MM.1S (cell line): ENCODE measurements around the gene SENP7.
"Not testable (repeated sequence)": the region's sequence is repeated elsewhere in the genome, so short reads cannot be mapped to it uniquely, and the experiment has no call there.

Experiments used
- DNase-seq: peaks from one replicate; pipeline ENCODE4 v3.0.0-alpha.2; 2015
- H2AFZ ChIP-seq: fragments of 300-600 bp; sonication (generic); 2 replicates; pipeline ENCODE4 v1.6.0; 2016; ENCODE audit warnings: antibody characterized with exemption, low read length
- H3F3A ChIP-seq: fragments of 300-600 bp; sonication (generic); 2 replicates; pipeline ENCODE4 v1.6.1; 2016; ENCODE audit warnings: mild to moderate bottlenecking, antibody characterized with exemption, low read length, moderate library complexity, mixed read lengths; ENCODE audit not compliant: insufficient read depth
- H3K27ac ChIP-seq: fragments of 300-600 bp; sonication (generic); 2 replicates; pipeline ENCODE4 v1.5.1; 2016; ENCODE audit warnings: mild to moderate bottlenecking, low read length
- H3K27me3 ChIP-seq: fragments of 300-600 bp; sonication (generic); replicated peaks from 2 replicates; pipeline ENCODE4 v1.6.0; 2016; ENCODE audit warnings: low read length; ENCODE audit not compliant: insufficient read depth
- H3K36me3 ChIP-seq: fragments of 300-600 bp; sonication (generic); replicated peaks from 2 replicates; pipeline ENCODE4 v1.6.1; 2016; ENCODE audit warnings: mild to moderate bottlenecking, low read length, mixed read lengths; ENCODE audit not compliant: insufficient read depth
- H3K4me1 ChIP-seq: fragments of 300-600 bp; sonication (generic); 2 replicates; pipeline ENCODE4 v1.6.1; 2016; ENCODE audit warnings: low read length, mixed read lengths
- H3K4me2 ChIP-seq: fragments of 300-600 bp; sonication (generic); 2 replicates; pipeline ENCODE4 v1.6.0; 2016; ENCODE audit warnings: low read depth, low read length
- H3K4me3 ChIP-seq: fragments of 300-600 bp; sonication (generic); 2 replicates; pipeline ENCODE4 v1.5.1; 2016; ENCODE audit warnings: low read length, mixed read lengths
- H3K79me2 ChIP-seq: fragments of 300-600 bp; sonication (generic); 2 replicates; pipeline ENCODE4 v1.6.1; 2016; ENCODE audit warnings: mixed run types, low read length, mixed read lengths
- H3K9ac ChIP-seq: fragments of 300-600 bp; sonication (generic); 2 replicates; pipeline ENCODE4 v1.6.1; 2016; ENCODE audit warnings: low read length, mixed read lengths
- H3K9me2 ChIP-seq: fragments of 300-600 bp; sonication (generic); replicated peaks from 2 replicates; pipeline ENCODE4 v1.6.1; 2016; ENCODE audit warnings: mild to moderate bottlenecking, low read length, mixed read lengths; ENCODE audit not compliant: insufficient read depth
- H3K9me3 ChIP-seq: fragments of 300-600 bp; sonication (generic); replicated peaks from 2 replicates; pipeline ENCODE4 v1.6.1; 2016; ENCODE audit warnings: mild to moderate bottlenecking, low read length, mixed read lengths; ENCODE audit not compliant: insufficient read depth
- H4K20me1 ChIP-seq: fragments of 300-600 bp; sonication (generic); 2 replicates; pipeline ENCODE4 v1.6.1; 2016; ENCODE audit warnings: mild to moderate bottlenecking, low read length, moderate library complexity, mixed read lengths; ENCODE audit not compliant: insufficient read depth
- CTCF ChIP-seq: fragments of 300-600 bp; sonication (generic); IDR thresholded peaks from 2 replicates; pipeline ENCODE4 v1.5.1; 2016; ENCODE audit warnings: antibody characterized with exemption, low read length, mixed read lengths
- EZH2 ChIP-seq: fragments of 300-600 bp; sonication (generic); optimal IDR thresholded peaks from 2 replicates; pipeline ENCODE3; 2017; ENCODE audit warnings: low read depth, mild to moderate bottlenecking, antibody characterized with exemption, low read length, mixed read lengths
- EZH2phosphoT487 ChIP-seq: fragments of 300-600 bp; sonication (generic); IDR thresholded peaks from 2 replicates; pipeline ENCODE4 v1.6.1; 2018; ENCODE audit warnings: antibody characterized with exemption, low read length

SENP7 gene

GRCh38 chr3:101458387-101458786 is 54.6 kb downstream of the SENP7 start:
- TF ChIP-seq CTCF, result no peak
- no peak for TF ChIP-seq EZH2phosphoT487
- no peak for TF ChIP-seq EZH2
- no peak overlapping the region for H3K4me3 ChIP-seq
- no peak overlapping the region for H3K27ac ChIP-seq
- H3K4me2 ChIP-seq, result no peak overlapping the region
- no peaks in the 10 kb centered on the region for H3F3A ChIP-seq
- no peak overlapping the region for H3K9ac ChIP-seq
- H3K27me3 ChIP-seq, result no peaks in the 10 kb centered on the region
- H3K9me3 ChIP-seq, result no peaks in the 10 kb centered on the region
- peaks cover 4% of the 10 kb centered on the region; the same call in 1 of the 2 replicates for H3K79me2 ChIP-seq
- no peaks in the 10 kb centered on the region for H3K4me1 ChIP-seq
- H3K36me3 ChIP-seq, result no peaks in the 10 kb centered on the region
- no peak overlapping the region for H2AFZ ChIP-seq
- DNase-seq, result no peak
- H4K20me1 ChIP-seq, result no peaks in the 10 kb centered on the region
- no peaks in the 10 kb centered on the region for H3K9me2 ChIP-seq

GRCh38 chr3:101454629-101455028 is 58.4 kb downstream of the SENP7 start:
- Histone ChIP-seq H3K9ac (no peak overlapping the region), H3F3A (no peaks in the 10 kb centered on the region), H3K4me3 (no peak overlapping the region), H3K27me3 (no peaks in the 10 kb centered on the region), H3K9me2 (no peaks in the 10 kb centered on the region), H3K27ac (no peak overlapping the region), H3K4me1 (no peaks in the 10 kb centered on the region), H2AFZ (no peak overlapping the region), H3K79me2 (no peaks in the 10 kb centered on the region), H3K9me3 (no peaks in the 10 kb centered on the region), H3K4me2 (no peak overlapping the region), H3K36me3 (no peaks in the 10 kb centered on the region), H4K20me1 (no peaks in the 10 kb centered on the region)
- no peak for DNase-seq
- TF ChIP-seq EZH2phosphoT487 (no peak), EZH2 (no peak), CTCF (no peak)

GRCh38 chr3:101453961-101454360 is 59.1 kb downstream of the SENP7 start:
- Histone ChIP-seq H3K9me3 (no peaks in the 10 kb centered on the region), H3F3A (no peaks in the 10 kb centered on the region), H2AFZ (no peak overlapping the region), H3K4me1 (no peaks in the 10 kb centered on the region), H3K4me2 (no peak overlapping the region), H3K4me3 (no peak overlapping the region), H3K27me3 (no peaks in the 10 kb centered on the region), H3K9me2 (no peaks in the 10 kb centered on the region), H3K9ac (no peak overlapping the region), H4K20me1 (no peaks in the 10 kb centered on the region), H3K36me3 (no peaks in the 10 kb centered on the region), H3K79me2 (no peaks in the 10 kb centered on the region), H3K27ac (no peak overlapping the region)
- no peak for DNase-seq
- TF ChIP-seq CTCF (no peak), EZH2phosphoT487 (no peak), EZH2 (no peak)

GRCh38 chr3:101438641-101439040 is 74.4 kb downstream of the SENP7 start:
- DNase-seq, H3K27me3 ChIP-seq, H3K9me2 ChIP-seq, H3K4me3 ChIP-seq, H3K4me2 ChIP-seq, H3F3A ChIP-seq, H3K36me3 ChIP-seq, H3K4me1 ChIP-seq, H4K20me1 ChIP-seq, H3K9ac ChIP-seq, H3K9me3 ChIP-seq, H2AFZ ChIP-seq, H3K27ac ChIP-seq: not testable (repeated sequence)
- H3K79me2 ChIP-seq, result peaks cover 11% of the 10 kb centered on the region
